Amniotic epithelial cell (primary cell): ENCODE data around the gene GTF2IRD1.
A peak's percentile ranks its signal among the peaks of the same experiment; 100 is the strongest.
"Not testable (repeated sequence)": the region's sequence is repeated elsewhere in the genome, so short reads cannot be mapped to it uniquely, and the experiment has no call there.

Experiments
- DNase-seq: peaks from one replicate; pipeline ENCODE4 v3.0.0-alpha.2; 2010; ENCODE audit warnings: low read depth

The GTF2IRD1 gene

GRCh38 chr7:74430409-74430808, 23.3 kb upstream of the GTF2IRD1 start:
- not testable (repeated sequence) for DNase-seq

DNA sequence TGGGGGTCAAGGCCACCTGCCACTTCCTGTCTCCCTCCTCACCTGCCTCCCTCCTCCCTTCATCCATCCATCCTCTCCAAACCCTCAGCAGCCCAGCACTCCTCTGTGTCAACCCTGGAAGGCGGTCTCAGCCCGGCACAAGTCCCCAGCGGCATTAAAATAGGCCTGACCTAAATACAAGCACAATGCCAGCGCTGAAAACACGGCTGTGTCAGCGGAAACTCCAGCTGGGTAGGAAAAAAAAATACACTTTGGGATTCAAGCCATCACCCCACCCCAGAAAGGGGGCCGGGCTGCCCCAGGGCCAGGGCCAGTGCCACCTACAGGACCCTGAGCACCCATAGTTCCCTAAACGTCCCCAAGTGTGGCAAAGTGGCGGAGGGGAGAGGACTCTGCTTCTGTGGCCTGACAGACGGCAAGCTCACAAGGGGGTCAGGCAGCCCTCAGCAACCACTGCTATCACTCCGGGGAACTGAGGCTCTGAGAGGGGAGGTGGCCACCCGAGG, 22.7 kb upstream of the GTF2IRD1 start:
- DNase-seq: no peak

- DNase-seq: not testable (repeated sequence)
These were observed 16.5 kb upstream of the GTF2IRD1 start for GRCh38 chr7:74437291-74437571.

- no peak for DNase-seq
These were observed 15.4 kb upstream of the GTF2IRD1 start for GRCh38 chr7:74438327-74438726.

DNA sequence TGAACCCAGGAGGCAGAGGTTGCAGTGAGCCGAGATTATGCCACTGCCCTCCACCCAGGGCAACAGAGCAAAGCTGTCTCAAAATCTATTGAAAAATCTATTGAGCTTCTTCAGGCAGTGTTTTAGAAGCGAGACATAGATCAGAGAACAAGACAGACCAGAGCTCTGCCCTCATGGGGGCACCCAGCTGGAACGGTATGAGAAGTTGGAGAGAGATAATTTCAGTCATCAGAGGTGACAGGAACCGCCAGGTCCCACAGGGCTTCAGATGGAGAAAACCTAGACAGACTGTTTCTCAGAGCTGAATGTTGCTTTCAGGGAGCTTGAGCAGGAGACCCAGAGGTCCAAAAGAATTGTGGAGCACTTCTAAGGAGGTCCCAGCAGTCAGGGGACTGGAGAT, 14.2 kb upstream of the GTF2IRD1 start:
- DNase-seq: no peak

- not testable (repeated sequence) for DNase-seq
These were observed 13.6 kb upstream of the GTF2IRD1 start for GRCh38 chr7:74440143-74440542.

- no peak for DNase-seq
These were observed 11.9 kb upstream of the GTF2IRD1 start for GRCh38 chr7:74441801-74442200.

DNA sequence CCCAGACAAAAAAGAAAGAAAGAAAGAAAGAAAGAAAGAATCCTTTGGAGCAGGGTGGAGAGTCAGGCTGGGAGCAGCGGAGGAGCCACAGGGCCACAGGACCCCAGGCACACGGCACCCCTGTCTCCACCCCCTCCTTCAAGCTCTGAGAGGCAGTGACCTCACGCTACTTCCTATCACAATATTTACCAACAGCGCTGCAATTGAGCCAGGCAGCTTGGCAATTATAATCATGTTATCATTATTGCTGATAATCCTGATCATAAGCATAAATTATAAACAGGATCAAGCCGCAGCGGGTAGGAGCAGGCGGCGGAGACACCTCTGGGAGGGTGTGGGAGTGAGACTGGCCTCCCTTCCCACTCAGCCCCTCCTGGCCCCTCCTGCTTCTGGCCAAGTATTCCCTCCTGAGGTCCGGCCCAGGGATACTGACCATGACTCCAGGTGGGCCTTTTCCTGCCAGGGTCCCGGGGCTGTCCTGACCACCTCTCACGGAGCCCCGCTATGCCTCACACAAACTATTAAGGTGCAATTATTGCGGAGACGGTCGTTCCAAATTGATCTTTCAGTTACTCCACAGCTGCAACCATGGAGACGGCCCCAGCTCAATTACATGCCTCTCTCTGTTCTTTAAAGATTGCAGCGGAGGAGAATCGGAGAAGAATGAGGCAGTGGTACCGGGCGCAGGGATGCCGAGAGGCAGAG, 10.0 kb upstream of the GTF2IRD1 start:
- DNase-seq: no peak

DNA sequence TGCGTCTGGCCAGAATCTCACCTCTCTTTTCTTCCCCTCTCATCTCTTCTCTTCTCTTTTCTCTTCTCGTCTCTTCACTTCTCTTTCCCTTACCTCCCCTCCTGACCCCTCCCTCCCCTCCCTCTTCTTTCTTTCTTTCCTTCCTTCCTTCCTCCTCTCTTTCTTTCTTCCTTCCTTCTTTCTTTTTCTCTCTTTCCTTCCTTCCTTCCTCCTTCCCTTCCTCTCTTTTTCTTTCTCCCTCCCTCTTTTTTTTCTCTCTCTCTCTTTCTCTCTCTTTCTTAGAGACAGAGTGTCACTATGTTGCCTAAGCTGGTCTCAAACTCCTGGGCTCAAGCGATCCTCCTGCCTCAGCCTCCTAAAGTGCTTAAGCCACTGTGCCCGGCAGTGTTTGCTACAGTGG, 4.6 kb upstream of the GTF2IRD1 start:
- DNase-seq: no peak

DNA sequence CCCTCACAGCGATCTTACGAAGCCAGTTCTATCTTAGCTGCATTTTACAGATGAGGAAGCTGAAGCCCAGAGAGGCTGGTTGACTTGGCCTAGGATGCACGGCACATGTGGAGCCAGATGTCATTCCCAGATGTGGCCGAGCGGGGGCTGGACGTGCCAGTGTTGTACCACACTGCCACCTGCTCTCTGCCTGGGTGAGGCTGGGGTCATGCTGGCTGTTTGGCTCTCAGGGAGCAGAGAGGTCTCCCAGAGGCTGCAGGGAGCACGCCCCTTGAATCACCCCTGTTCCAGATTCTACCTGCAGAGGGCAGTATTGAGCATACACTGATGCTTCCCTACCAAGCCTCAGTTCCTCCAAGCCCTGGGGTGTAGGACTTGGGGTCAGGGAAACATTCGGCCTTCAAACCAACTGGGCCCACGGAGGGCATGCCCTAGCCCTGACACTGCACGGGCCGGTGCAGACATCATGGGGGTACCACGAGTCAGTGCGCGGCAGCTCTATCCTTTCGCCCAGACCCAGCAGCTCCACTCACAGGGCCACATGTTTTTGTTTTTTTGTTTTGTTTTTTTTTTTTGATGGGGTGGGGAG, 3.8 kb upstream of the GTF2IRD1 start:
- peak; percentile 44 for DNase-seq

- peak; percentile 80 for DNase-seq
These were observed 871 bp upstream of the GTF2IRD1 start for GRCh38 chr7:74452748-74453321.

- peak; percentile 28 for DNase-seq
These were observed 567 bp downstream of the GTF2IRD1 start for GRCh38 chr7:74454021-74454924.

DNA sequence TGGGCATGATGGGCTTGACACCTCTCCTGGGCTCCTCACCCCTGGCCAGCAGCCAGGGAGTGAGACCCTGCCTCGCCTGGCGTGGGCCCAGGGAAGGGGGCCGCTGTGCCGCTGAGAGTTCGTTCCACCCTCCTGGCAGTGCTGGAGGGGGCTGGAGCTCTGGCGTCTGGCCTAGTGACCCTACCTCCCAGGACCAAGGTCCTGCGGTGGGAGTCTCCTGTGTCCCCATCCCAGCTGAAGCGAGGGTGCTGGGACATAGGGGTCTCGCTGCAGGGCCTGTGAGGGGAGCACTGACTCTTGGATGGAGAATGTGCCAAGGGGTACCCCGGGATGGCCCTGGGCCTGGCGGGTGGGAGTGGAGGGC, 1.2 kb downstream of the GTF2IRD1 start:
- DNase-seq: no peak

DNA sequence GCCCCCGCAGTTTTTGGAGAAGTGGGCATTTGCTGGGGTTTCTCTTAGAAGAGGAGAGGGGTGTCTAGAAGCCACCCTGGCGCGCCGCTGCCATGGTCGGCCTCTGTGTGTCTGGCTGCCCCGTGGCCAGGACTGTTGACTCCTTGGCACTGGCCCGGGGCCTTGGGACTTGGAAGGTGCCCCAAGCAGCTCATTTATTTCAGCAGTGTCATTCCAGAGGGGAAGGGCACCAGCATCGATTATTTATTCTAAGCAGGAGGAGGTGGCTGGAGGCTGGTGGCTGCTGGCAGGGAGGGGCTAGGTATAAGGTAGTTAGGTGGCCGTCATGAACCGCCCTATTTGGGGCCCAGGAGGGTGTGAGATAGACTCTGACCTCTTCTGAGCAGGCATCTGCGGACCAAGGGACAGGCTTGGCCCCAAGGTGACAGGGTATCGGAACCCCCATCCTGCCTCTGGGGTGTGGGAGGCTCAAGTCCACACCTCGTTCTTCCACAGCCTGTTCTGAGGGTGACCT, 1.6 kb downstream of the GTF2IRD1 start:
- no peak for DNase-seq

DNA sequence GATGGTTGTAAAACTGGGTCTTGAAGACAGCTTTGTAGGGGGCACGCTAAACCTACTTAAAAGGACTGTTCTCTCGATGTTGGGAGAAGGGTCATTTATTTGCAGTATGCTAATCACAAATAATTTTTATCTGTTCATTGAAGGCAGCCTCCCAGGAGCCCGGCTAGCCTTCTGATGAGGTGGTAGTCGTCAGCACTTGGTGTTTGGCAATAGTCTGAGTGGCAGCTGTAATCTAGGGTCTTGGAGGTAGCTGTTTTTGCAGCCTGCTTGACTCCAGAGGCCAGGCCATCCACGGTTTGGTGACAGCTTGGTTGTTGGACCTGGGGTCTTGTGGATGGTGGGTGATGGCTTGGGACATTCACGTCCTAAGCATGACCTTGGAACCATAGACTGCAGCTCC, 2.2 kb downstream of the GTF2IRD1 start:
- peak; percentile 84 for DNase-seq

GRCh38 chr7:74457007-74457406, 3.3 kb downstream of the GTF2IRD1 start:
- no peak for DNase-seq

DNA sequence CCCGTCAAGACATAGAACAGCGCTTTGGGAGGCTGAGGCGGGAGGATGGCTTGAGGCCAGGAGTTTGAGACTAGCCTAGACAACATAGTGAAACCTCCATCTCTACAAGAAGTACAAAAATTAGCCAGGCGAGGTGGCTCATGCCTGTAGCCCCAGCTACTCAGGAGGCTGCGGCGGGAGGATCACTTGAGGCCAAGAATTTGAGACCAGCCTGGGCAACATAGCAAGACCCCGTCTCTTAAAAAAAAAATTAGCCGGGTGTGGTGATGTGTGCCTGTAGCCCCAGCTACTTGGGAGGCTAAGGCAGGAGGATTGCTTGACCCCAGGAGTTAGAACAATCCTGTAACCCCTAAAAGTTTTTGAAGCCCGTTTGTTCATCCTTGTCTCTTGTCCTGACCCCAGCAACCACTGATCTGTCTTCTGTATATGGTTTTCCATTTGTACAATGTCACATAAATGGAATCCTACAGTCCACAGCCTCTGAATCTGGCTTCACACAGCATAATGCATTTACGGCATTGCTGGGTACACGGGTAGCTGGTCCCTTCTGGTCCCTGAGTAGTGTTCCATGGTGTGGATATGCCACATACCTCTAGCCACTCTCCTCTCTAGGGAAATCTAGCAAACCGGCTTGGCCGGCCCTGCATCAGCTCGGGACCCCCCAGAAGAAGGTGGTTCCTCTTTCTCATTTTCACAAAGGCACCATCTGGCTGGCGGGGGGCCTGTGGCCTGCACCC, 8.4 kb downstream of the GTF2IRD1 start:
- no peak for DNase-seq

GRCh38 chr7:74462707-74463100, 9.0 kb downstream of the GTF2IRD1 start:
- DNase-seq: no peak

GRCh38 chr7:74464931-74465886, 11.5 kb downstream of the GTF2IRD1 start:
- no peak for DNase-seq

GRCh38 chr7:74466196-74466813, 12.6 kb downstream of the GTF2IRD1 start:
- no peak for DNase-seq
